ENCODE data around the gene CPSF7.

DNA sequence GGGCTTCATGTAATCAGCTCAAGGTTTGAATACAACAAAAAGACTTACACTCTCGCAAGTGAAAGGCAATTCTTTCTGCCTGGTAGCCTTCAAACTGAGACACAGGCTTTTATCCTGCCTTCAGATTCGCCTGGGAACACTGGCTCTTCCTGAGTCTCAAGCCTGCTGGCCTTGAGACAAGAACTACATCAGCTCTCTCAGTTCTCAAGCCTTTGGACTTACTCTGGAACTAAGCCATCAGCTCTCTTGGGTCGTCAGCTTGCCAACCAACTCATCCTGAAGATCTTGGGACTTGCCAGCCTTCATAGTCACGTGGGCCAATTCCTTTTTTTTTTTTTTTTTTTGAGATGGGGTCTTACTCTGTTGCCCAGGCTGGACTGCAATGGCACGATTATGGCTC is 43.1 kb upstream of the CPSF7 start:
- TF ChIP-seq CTCF (IDR thresholded peaks at IDR 0.05) (no peak), POLR2A (IDR thresholded peaks at IDR 0.05) (no peak), EP300 (IDR thresholded peaks at IDR 0.05) (no peak)
